Stomach smooth muscle (tissue), 2 donors: ENCODE measurements around the gene P2RY13.

Experiments used
- H3K27ac ChIP-seq: one replicate; pipeline ENCODE4 v1.7.0; 2013; ENCODE audit warnings: mild to moderate bottlenecking, low read length, inconsistent platforms
- H3K27me3 ChIP-seq, 2 donors: one replicate each; pipeline ENCODE4 v1.7.0; 2013; ENCODE audit warnings: low read length in 2 of 2; ENCODE audit not compliant: insufficient read depth in 2 of 2, control insufficient read depth in 1 of 2
- H3K36me3 ChIP-seq, 2 donors: one replicate each; pipeline ENCODE4 v1.7.0; 2013; ENCODE audit warnings: low read length in 2 of 2; ENCODE audit not compliant: control insufficient read depth in 2 of 2, insufficient read depth in 2 of 2
- H3K4me1 ChIP-seq: one replicate; pipeline ENCODE4 v1.7.0; 2013; ENCODE audit warnings: low read length; ENCODE audit not compliant: control insufficient read depth, insufficient read depth
- H3K4me3 ChIP-seq, 2 donors: one replicate each; pipeline ENCODE4 v1.7.0; 2013; ENCODE audit warnings: low read length in 2 of 2
- H3K9ac ChIP-seq, 2 donors: one replicate each; pipeline ENCODE4 v1.7.0; 2013; ENCODE audit warnings: low read length in 2 of 2, mild to moderate bottlenecking in 1 of 2
- H3K9me3 ChIP-seq, 2 donors: one replicate each; pipeline ENCODE4 v1.7.0; 2013; ENCODE audit warnings: low read length in 2 of 2; ENCODE audit not compliant: control insufficient read depth in 2 of 2
- donor health status: healthy.
- donor health status: Pancreatic carcinoma.

P2RY13 gene

DNA sequence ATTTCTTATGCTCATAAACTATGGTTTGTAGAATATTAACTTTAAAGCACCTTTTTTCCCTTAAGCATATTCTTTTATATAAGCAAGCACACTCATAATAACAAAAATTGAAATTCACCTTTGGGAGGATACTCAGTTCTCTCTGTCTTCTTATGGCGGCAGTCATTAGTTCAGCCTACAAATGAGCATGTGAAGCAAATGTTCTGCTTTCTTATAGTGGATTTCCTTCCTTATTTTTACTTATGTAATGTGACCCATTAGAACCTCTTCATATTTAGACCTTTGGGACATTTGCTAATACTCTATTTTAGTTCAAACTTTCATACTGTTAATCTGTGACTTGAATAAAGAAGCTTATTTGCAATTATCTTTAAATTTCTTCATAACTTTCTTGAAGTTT is at the start of gene P2RY13:
Gene P2RY13, minus strand, starts transcription at position 187 of the 400 bp plus-strand sequence. Its CDS starts 21 bp downstream, at position 166.
- H3K27me3 ChIP-seq, result no peaks in the 10 kb centered on the region
- H3K9ac ChIP-seq, result no peak within 1 kb of the TSS
- H3K36me3 ChIP-seq, result no peaks in the 10 kb centered on the region
- no peaks in the 10 kb centered on the region for H3K4me1 ChIP-seq
- H3K9me3 ChIP-seq, result no peaks in the 10 kb centered on the region
- H3K4me3 ChIP-seq, result no peak within 1 kb of the TSS
- no peak within 1 kb of the TSS for H3K27ac ChIP-seq

DNA sequence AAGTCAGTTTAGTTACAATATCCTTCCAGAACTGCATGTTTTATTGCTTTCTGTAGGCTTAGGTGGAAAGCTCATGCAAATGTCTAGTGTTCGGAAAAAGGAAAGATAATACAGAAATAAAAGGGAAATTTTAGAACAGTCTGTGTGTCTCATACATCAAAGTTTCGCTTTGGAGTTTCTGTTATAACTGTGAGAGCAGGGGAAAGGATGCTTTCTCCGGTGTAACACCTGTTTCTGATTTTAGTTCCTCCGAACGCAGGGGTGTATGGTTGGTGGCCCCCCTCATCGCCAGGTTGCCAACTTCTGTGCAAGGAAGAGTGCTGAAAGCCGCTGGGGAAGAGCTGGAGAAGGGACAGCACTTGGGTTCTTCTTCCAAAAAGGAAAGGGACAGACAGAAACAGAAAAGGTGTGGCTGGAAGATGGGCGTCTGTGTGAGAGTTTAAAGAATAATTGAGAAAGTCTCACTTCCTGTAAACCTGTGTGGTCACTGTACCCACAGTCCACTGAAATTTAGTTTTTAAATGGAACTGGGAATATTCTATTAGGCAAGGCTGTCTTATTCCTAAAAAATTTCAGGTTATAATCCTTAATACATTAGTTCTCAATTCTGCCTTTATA is 48.5 kb upstream of the P2RY13 start:
- H3K9ac ChIP-seq, result no peak overlapping the region
- no peak overlapping the region for H3K27ac ChIP-seq
- no peaks in the 10 kb centered on the region for H3K27me3 ChIP-seq
- no peaks in the 10 kb centered on the region for H3K36me3 ChIP-seq
- no peaks in the 10 kb centered on the region for H3K4me1 ChIP-seq
- no peak overlapping the region for H3K4me3 ChIP-seq
- H3K9me3 ChIP-seq, result no peaks in the 10 kb centered on the region

DNA sequence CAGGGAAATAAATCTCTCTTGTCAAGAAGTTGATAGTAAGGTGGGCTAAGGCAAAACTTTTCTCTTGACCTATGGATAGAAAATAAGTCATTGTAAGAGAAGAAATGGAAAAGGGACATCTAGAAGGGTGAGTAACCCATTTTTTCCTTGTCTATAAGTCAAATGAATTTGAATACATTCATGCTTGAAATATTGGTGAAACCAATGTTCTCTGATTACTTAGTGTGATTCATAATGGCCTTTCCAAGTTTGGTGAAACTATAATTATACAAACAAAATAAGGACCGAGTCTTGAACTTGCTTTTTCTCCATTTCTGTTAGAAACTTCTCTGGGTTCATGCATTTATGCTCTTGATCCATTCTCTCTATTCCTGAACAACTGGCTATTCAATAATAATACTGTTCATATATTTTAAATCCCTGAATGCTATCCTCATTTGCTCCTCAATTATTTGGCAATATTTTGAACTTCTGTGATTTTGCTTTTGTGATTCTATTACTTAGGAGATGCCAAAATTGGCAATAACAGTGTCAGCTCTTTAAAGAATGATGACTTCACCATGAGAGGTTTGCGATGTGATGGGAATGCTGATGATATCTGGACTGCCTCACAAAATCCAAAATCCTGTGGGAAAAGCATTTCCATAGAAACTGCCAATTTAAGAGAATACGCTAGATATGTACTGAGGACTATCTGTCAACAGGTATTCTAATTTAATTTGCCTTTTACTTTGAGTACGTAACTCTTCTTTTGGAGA is 42.9 kb upstream of the P2RY13 start:
- no peaks in the 10 kb centered on the region for H3K9me3 ChIP-seq
- H3K27me3 ChIP-seq, result no peaks in the 10 kb centered on the region
- no peaks in the 10 kb centered on the region for H3K4me1 ChIP-seq
- no peak overlapping the region for H3K27ac ChIP-seq
- H3K9ac ChIP-seq, result no peak overlapping the region
- H3K4me3 ChIP-seq, result no peak overlapping the region
- no peaks in the 10 kb centered on the region for H3K36me3 ChIP-seq

DNA sequence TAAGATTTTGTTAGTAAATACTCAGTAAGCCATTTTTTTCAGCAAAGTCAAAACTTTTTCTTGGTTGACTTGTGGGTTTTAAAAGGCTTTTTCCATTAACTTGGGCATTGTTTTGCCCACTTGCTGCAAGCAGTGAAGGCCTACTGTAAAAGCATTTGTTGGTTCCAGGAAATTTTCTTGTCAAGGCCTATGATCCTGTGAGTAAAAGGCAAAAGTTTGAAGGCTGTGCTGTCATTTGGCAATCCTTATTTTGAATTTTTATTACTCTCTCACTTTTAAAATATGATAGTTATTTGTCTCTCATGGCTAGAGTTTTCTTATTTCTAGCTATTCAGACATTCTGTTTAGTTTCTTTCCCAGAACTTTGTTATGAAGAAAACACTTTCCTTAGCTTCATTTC is 42.2 kb upstream of the P2RY13 start:
- Histone ChIP-seq H3K9ac (no peak overlapping the region), H3K36me3 (no peaks in the 10 kb centered on the region), H3K9me3 (no peaks in the 10 kb centered on the region), H3K27ac (no peak overlapping the region), H3K4me1 (no peaks in the 10 kb centered on the region), H3K4me3 (no peak overlapping the region), H3K27me3 (no peaks in the 10 kb centered on the region)

DNA sequence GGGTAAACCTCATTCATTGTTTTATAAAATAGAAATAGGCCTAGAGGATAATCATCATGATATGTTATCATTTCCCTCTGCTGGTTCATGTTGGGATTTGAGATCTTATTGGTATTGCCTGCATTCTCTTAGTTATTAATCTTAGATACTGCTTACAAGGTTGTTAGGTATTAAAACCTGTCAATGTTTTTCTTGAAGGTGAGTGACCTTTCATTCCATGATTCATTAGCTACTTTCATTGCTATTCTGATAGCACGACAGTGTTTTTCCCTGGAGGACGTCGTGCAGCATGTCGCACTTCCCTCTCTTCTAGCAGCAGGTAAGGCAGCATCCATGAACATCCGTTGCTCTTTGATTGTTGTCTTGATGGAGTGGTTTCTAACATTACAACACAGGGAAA is 38.1 kb upstream of the P2RY13 start:
- no peaks in the 10 kb centered on the region for H3K36me3 ChIP-seq
- no peaks in the 10 kb centered on the region for H3K4me1 ChIP-seq
- H3K9me3 ChIP-seq, result no peaks in the 10 kb centered on the region
- no peak overlapping the region for H3K27ac ChIP-seq
- H3K9ac ChIP-seq, result no peak overlapping the region
- no peaks in the 10 kb centered on the region for H3K27me3 ChIP-seq
- H3K4me3 ChIP-seq, result no peak overlapping the region

DNA sequence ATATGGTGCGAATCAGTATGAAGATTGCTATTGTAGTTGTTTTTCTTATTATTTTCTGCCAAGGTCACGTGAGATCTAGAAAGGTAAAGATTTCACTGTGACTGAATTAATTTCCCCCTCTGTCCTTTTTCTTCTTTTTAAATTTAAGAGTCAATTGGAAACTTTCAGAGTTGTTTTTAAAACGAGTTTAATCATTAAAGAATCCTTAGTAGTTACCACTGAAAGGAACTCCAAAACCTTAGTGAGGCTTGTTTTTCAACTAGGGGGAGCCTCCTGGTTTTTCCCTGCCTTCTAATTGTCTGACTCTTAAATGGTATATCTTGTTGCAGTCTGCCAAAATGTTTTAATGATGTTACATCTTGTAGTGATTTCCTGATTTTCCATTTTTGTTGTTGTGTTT is 37.6 kb upstream of the P2RY13 start:
- Histone ChIP-seq H3K4me3 (no peak overlapping the region), H3K36me3 (no peaks in the 10 kb centered on the region), H3K4me1 (no peaks in the 10 kb centered on the region), H3K9ac (no peak overlapping the region), H3K27ac (no peak overlapping the region), H3K27me3 (no peaks in the 10 kb centered on the region), H3K9me3 (no peaks in the 10 kb centered on the region)

DNA sequence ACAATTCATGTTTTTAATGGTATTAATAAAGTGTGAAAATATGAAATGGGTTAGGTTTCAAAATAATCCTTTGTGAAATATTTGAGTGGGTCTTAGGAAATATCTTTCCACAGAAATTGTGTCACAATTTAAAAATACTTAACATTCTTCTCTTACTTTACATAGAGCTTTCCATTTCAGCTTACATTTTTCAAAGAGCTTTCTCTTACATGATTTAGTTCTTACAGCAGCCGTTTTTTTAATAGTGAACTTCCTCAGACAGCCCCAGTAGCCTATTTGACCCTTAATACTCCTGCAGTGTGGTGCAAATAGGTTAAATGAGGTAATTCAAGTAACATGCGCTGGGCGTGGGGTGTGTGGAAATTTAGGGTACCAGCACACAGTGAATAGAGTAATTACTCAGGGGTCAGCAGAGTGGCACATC is 33.4 kb upstream of the P2RY13 start:
- no peak overlapping the region for H3K27ac ChIP-seq
- H3K4me1 ChIP-seq, result no peaks in the 10 kb centered on the region
- no peaks in the 10 kb centered on the region for H3K27me3 ChIP-seq
- no peak overlapping the region for H3K9ac ChIP-seq
- H3K4me3 ChIP-seq, result no peak overlapping the region
- H3K36me3 ChIP-seq, result no peaks in the 10 kb centered on the region
- H3K9me3 ChIP-seq, result no peaks in the 10 kb centered on the region

DNA sequence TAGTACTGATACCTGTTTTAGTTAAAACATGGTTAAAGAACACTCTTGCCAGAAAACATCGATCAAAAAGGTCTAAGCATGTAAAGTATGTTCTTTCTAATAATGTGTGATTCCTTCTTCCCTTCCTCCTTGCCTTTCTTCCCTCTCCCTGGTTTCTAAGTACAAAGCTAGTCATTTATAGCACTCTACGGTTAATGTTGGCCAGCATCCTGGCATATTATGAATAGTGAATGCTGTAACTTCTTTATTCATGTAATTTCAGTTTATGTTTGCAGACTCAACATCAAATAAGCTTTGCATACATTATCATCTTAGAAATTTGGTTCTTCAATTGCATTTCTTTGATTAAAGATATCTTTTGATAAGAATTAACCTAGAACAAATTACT is 28.1 kb upstream of the P2RY13 start:
- no peaks in the 10 kb centered on the region for H3K9me3 ChIP-seq
- H3K4me1 ChIP-seq, result no peaks in the 10 kb centered on the region
- H3K9ac ChIP-seq, result no peak overlapping the region
- no peaks in the 10 kb centered on the region for H3K36me3 ChIP-seq
- no peaks in the 10 kb centered on the region for H3K27me3 ChIP-seq
- H3K4me3 ChIP-seq, result no peak overlapping the region
- H3K27ac ChIP-seq, result no peak overlapping the region

DNA sequence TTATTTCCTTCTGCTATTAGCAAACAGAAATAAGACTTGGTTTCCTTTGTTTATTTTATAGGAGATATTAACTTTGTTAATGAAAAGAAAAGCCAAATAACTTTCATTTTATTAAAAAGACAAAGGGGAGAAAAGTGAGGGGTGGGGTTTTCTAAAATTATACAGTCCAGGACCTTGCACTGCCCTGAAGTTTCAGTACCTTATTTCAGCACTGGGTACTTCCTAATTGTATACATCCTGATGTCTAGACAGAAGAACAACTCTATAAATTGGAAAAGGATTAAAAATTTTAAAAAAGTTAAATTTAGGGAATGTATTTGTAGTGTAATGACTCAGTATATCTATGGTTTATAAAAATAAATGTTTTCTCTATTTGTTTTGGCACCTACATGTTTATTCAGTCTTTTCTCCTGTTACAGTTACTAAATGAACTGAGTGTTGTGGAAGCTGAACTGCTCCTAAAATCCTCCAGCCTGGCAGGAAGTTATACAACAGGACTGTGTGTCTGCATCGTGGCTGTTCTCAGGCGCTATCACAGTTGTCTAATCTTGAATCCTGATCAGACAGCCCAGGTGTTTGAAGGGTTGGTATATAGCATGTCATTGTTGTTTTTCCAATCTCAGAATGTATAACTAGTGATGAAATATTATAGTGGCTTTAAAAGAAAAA is 27.6 kb upstream of the P2RY13 start:
- Histone ChIP-seq H3K27ac (no peak overlapping the region), H3K9ac (no peak overlapping the region), H3K4me3 (no peak overlapping the region), H3K36me3 (no peaks in the 10 kb centered on the region), H3K4me1 (no peaks in the 10 kb centered on the region), H3K27me3 (no peaks in the 10 kb centered on the region), H3K9me3 (no peaks in the 10 kb centered on the region)

DNA sequence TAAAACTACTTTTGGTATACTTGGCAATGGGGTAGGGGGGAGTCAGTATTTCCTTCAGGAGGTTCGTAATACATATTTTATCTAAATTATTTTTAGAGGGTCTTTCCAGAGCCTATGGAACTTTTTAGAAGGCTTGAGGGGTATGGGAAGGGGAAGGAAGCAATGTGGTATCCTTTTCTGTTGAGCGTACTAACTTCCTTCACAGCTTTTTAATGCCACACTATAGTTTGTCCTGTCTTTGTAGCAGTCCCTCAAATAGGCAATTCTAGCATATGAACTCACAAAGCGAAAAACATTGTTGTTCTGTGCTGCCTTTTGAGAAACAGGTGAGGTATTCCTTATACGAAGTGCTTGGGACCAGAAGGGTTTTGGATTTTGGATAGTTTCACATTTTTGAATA is 22.3 kb upstream of the P2RY13 start:
- Histone ChIP-seq H3K27ac (no peak overlapping the region), H3K9ac (no peak overlapping the region), H3K27me3 (no peaks in the 10 kb centered on the region), H3K4me3 (no peak overlapping the region), H3K36me3 (no peaks in the 10 kb centered on the region), H3K9me3 (no peaks in the 10 kb centered on the region), H3K4me1 (no peaks in the 10 kb centered on the region)

DNA sequence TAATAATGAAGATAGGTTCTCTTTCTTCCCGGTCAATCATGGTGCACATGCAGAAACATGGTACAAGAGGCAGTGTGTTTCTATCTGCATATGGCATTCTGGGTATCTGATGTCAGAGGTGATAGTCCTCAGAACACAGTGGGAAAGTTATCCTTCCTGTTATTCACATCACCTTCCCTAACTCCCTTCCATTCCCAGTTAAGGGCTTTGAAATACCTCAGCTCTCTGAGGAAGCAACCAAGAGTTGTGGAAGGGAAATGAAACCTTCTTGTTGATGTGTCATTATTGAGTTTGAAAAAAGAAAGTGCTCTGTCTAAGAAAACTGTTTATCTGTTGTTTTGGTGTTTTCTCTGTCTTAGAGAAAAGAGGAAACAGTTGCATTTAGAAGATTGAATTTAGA is 21.9 kb upstream of the P2RY13 start:
- Histone ChIP-seq H3K9ac (no peak overlapping the region), H3K27ac (no peak overlapping the region), H3K36me3 (no peaks in the 10 kb centered on the region), H3K4me3 (no peak overlapping the region), H3K4me1 (no peaks in the 10 kb centered on the region), H3K9me3 (no peaks in the 10 kb centered on the region), H3K27me3 (no peaks in the 10 kb centered on the region)
